ENCODE results near the gene NTSR1. TPM values are rescaled to one million over a fixed set of nuclear protein-coding genes. Genes with fewer than 3 reads are reported as not detected.

The NTSR1 gene
- total and polyA plus RNA-seq, 8 donors: 0.03 to 3.5 (median 0.12) TPM

DNA sequence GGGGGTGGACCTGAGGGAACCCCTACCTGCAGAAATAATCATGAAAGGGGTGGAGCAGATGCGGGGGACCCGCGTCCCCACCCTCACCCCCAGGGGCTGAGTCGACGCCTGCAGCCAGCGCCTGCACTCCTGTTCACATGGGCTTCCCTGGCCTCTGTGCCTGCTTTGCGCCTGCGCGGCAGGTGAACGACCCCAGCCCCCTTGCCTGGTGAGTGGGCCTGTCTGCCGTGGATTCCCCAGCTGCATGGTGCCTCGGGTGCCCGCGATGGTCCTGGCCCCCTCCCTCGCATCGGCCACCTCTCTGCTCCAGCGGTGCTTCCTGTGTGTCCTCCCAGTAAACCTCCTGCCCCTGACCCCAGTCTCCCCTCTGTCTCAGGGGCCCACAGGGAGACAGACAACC is 18.8 kb upstream of the NTSR1 start:
- no peak for DNase-seq
- H3K4me1 ChIP-seq: peaks cover 0 to 17% of the 10 kb centered on the region in 2 donors
- no peak overlapping the region for H3K27ac ChIP-seq
- H3K4me3 ChIP-seq: no peak overlapping the region
- ATAC-seq: no peak
- no peaks in the 10 kb centered on the region for H3K9me3 ChIP-seq
- H3K36me3 ChIP-seq: no peaks in the 10 kb centered on the region
- intact Hi-C loops (cut with DNase I): no loop called here
- H3K27me3 ChIP-seq: peaks cover 0 to 63% of the 10 kb centered on the region in 2 donors
- TF ChIP-seq, protein P1, sequence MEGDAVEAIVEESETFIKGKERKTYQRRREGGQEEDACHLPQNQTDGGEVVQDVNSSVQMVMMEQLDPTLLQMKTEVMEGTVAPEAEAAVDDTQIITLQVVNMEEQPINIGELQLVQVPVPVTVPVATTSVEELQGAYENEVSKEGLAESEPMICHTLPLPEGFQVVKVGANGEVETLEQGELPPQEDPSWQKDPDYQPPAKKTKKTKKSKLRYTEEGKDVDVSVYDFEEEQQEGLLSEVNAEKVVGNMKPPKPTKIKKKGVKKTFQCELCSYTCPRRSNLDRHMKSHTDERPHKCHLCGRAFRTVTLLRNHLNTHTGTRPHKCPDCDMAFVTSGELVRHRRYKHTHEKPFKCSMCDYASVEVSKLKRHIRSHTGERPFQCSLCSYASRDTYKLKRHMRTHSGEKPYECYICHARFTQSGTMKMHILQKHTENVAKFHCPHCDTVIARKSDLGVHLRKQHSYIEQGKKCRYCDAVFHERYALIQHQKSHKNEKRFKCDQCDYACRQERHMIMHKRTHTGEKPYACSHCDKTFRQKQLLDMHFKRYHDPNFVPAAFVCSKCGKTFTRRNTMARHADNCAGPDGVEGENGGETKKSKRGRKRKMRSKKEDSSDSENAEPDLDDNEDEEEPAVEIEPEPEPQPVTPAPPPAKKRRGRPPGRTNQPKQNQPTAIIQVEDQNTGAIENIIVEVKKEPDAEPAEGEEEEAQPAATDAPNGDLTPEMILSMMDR (IDR thresholded peaks at IDR 0.05): no peak

DNA sequence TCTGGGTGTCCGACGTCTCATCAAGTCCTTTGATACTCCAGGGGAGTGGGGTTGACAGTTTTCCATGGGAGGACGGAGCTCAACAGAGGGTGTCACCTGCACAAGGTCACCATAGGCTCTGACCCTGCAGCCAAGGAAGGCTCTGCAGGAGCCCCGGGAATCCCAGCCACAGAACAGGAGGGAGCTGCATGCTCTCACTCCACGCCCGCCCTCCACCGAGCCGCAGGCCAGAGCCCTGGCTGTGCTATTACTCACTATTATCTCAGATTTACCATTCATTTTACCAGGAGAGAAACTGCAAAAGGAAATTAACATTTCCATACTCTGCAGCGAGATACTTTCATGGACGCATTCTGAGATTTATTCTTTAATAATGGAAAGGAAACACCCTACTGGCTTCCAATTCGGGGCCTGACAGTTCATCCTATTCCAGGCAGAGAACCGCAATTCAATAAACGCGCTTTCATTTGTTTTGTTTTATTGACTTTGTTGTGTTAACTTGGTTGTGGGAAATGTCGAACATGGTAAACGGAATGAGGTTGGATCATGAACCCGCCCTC is 18.3 kb upstream of the NTSR1 start:
- intact Hi-C loops (cut with DNase I): no loop called here
- Histone ChIP-seq H3K27ac (no peak overlapping the region), H3K27me3 (peaks cover 0 to 61% of the 10 kb centered on the region in 2 donors), H3K36me3 (no peaks in the 10 kb centered on the region), H3K9me3 (no peaks in the 10 kb centered on the region), H3K4me3 (no peak overlapping the region), H3K4me1 (peaks cover 0 to 14% of the 10 kb centered on the region in 2 donors)
- TF ChIP-seq, protein P1 (IDR thresholded peaks at IDR 0.05): no peak
- ATAC-seq (no peak), DNase-seq (no peak)

DNA sequence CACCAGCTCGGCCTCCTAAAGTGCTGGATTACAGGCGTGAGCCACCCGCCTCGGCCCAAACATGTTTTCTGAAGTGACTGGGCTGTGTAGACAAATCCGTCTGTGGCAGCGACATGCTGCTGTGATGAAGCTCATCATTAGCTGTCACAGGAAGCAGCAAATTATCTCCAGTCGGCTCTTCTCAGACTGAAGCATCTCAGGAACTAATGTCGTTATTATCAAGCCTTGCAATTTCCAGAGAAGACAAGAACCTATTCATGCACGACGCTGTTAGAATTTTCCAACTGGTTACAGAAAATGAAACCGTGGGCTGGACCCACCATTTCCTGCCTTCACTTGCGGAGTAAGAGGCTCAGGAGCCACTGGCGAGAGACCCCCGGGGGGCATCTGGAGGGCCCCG is 17.1 kb upstream of the NTSR1 start:
- peaks cover 0 to 3% of the 10 kb centered on the region in 2 donors for H3K4me1 ChIP-seq
- DNase-seq (no peak), ATAC-seq (no peak)
- TF ChIP-seq, protein P1 (IDR thresholded peaks at IDR 0.05): no peak
- H3K36me3 ChIP-seq: no peaks in the 10 kb centered on the region
- intact Hi-C loops (cut with DNase I): no loop called here
- no peak overlapping the region for H3K4me3 ChIP-seq
- no peaks in the 10 kb centered on the region for H3K9me3 ChIP-seq
- H3K27ac ChIP-seq: no peak overlapping the region
- H3K27me3 ChIP-seq: peaks cover 0 to 50% of the 10 kb centered on the region in 2 donors

DNA sequence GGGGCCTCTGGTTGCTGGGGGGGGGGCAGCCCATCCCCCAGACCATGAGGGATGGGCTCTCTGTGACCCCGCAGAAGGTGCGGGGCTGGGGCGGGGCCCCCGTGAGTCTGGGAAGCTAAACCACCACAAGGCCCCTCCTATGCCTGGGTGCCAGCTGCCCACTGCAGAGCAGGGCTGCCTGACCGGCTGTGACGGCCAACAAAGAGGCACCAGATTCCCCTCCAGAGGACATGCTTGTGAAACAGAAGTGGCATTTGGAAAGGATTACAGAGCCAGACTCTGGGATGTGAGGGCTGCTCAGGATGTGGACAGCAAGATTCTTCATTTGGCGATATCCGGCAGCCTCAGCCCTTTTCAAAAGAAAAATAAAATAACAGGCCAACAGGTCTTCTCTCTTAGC is 16.5 kb upstream of the NTSR1 start:
- intact Hi-C loops (cut with DNase I): no loop called here
- TF ChIP-seq, protein P1 (IDR thresholded peaks at IDR 0.05): no peak
- Histone ChIP-seq H3K9me3 (no peaks in the 10 kb centered on the region), H3K36me3 (no peaks in the 10 kb centered on the region), H3K27ac (no peak overlapping the region), H3K27me3 (peaks cover 0 to 47% of the 10 kb centered on the region in 2 donors), H3K4me3 (no peak overlapping the region), H3K4me1 (no peaks in the 10 kb centered on the region)
- no peak for ATAC-seq
- DNase-seq: no peak

DNA sequence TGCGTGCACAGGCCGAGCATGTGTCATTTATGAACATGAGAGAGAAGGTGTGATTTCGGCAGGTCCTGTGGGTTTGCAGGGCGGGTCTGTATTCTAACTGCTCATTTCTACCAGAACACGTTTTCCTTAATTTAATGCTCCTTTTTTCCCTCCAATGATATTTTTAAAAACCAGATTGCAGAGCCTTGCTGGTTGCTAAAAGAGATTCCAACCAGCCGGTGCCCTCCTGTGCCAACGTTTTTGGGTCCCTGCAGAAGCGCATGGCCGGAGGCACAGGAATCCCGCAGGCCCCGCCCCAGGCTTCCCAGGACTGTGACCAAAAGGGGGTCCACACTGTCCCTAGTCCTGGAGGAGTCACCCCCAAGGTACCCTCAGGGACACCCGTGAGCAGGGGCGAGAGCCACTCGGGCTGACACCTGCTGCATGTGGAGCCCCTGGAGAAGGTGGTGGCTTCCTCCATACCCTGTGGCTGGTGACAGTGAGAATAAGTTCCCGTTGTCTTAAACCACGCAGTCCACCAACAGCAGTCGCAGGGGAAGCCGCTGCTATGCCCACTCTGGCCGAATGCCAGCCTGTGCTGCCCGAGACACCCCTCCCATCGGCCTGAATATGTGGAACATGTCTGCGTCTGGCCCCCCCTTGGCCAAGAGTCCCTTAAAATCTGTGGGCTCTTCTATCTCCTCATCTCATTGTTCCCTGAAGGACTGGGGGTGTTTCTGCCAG is 15.7 kb upstream of the NTSR1 start:
- intact Hi-C loops (cut with DNase I): no loop called here
- peaks cover 0 to 42% of the 10 kb centered on the region in 2 donors for H3K27me3 ChIP-seq
- ATAC-seq (no peak), DNase-seq (no peak)
- TF ChIP-seq, protein P1 (IDR thresholded peaks at IDR 0.05): no peak
- no peak overlapping the region for H3K27ac ChIP-seq
- H3K4me1 ChIP-seq: no peaks in the 10 kb centered on the region
- H3K9me3 ChIP-seq: no peaks in the 10 kb centered on the region
- no peaks in the 10 kb centered on the region for H3K36me3 ChIP-seq
- H3K4me3 ChIP-seq: no peak overlapping the region
